Astrocyte (in vitro differentiated cells and primary cell): ENCODE data around the gene KRT33A. TPM values are rescaled to one million over a fixed set of nuclear protein-coding genes. Genes with fewer than 3 reads are reported as not detected.

Experiments used
- DNase-seq: peaks from one replicate; pipeline ENCODE4 v3.0.0-alpha.2; 2010; ENCODE audit warnings: low read depth
- FAIRE-seq: peaks from 2 replicates; lab custom pipeline; 2011; peaks lifted over from hg19 to GRCh38; lab: Jason Lieb, UNC
- H2AFZ ChIP-seq: 2 replicates; pipeline ENCODE4 v1.6.0; 2012; ENCODE audit warnings: low read depth, low read length, inconsistent platforms
- H3K27ac ChIP-seq: 2 replicates; pipeline ENCODE4 v1.5.1; 2011; ENCODE audit warnings: low read depth, low read length, inconsistent platforms
- H3K27me3 ChIP-seq: 2 replicates; pipeline ENCODE4 v1.6.0; 2011; ENCODE audit warnings: low read length, inconsistent platforms; ENCODE audit not compliant: insufficient read depth
- H3K36me3 ChIP-seq: 2 replicates; pipeline ENCODE4 v1.5.1; 2011; ENCODE audit warnings: low read length, inconsistent platforms; ENCODE audit not compliant: insufficient read depth
- H3K4me1 ChIP-seq: 2 replicates; pipeline ENCODE4 v1.5.1; 2011; ENCODE audit warnings: low read length, inconsistent platforms; ENCODE audit not compliant: insufficient read depth
- H3K4me2 ChIP-seq: 2 replicates; pipeline ENCODE4 v1.6.0; 2012; ENCODE audit warnings: low read length, inconsistent platforms
- H3K4me3 ChIP-seq: 2 replicates; pipeline ENCODE4 v1.5.1; 2011; ENCODE audit warnings: low read depth, mild to moderate bottlenecking, low read length, inconsistent platforms; ENCODE audit not compliant: insufficient read depth
- H3K79me2 ChIP-seq: 2 replicates; pipeline ENCODE4 v1.6.0; 2012; ENCODE audit warnings: mild to moderate bottlenecking, low read length, inconsistent platforms; ENCODE audit not compliant: insufficient read depth
- H3K9ac ChIP-seq: 2 replicates; pipeline ENCODE4 v1.6.0; 2012; ENCODE audit warnings: mild to moderate bottlenecking, low read length, inconsistent platforms
- H3K9me3 ChIP-seq: 2 replicates; pipeline ENCODE4 v1.5.1; 2012; ENCODE audit warnings: low read depth, mild to moderate bottlenecking, low read length, inconsistent platforms; ENCODE audit not compliant: insufficient read depth
- H4K20me1 ChIP-seq: 2 replicates; pipeline ENCODE4 v1.6.0; 2012; ENCODE audit warnings: low read length, inconsistent platforms; ENCODE audit not compliant: insufficient read depth
- H3K27ac Mint-ChIP-seq: one replicate; pipeline ENCODE4 v1.8.0; 2021; ENCODE audit warnings: mild to moderate bottlenecking, mixed read lengths; ENCODE audit not compliant: unreplicated experiment
- H3K27me3 Mint-ChIP-seq: one replicate; pipeline ENCODE4 v1.8.0; 2021; ENCODE audit warnings: low read depth, mixed read lengths; ENCODE audit not compliant: unreplicated experiment
- H3K36me3 Mint-ChIP-seq: one replicate; pipeline ENCODE4 v1.8.0; 2021; ENCODE audit warnings: low read depth, mixed read lengths; ENCODE audit not compliant: unreplicated experiment
- H3K4me1 Mint-ChIP-seq: one replicate; pipeline ENCODE4 v1.8.0; 2021; ENCODE audit warnings: low read depth, mixed read lengths; ENCODE audit not compliant: unreplicated experiment
- H3K4me3 Mint-ChIP-seq: one replicate; pipeline ENCODE4 v1.8.0; 2021; ENCODE audit warnings: mild to moderate bottlenecking, moderate library complexity, mixed read lengths; ENCODE audit not compliant: unreplicated experiment
- H3K9me3 Mint-ChIP-seq: one replicate; pipeline ENCODE4 v1.8.0; 2021; ENCODE audit warnings: mild to moderate bottlenecking, mixed read lengths; ENCODE audit not compliant: unreplicated experiment
- CTCF ChIP-seq: IDR thresholded peaks from 2 replicates; pipeline ENCODE4 v1.5.1; 2011; ENCODE audit warnings: low read depth, mild to moderate bottlenecking, inconsistent platforms, low read length, moderate library complexity; ENCODE audit not compliant: insufficient read depth
- EZH2 ChIP-seq: IDR thresholded peaks from 2 replicates; pipeline ENCODE4 v1.6.1; 2012; ENCODE audit warnings: mild to moderate bottlenecking, low read length, inconsistent platforms; ENCODE audit not compliant: insufficient read depth
- total RNA-seq: library from RNA; stranded (reverse); gene quantifications from 2 replicates; pipeline ENCODE4 v1.2.1, GENCODE V29; 2021

KRT33A gene
- total RNA-seq, 1 donor from 2014 or later, result not detected

GRCh38 chr17:41332239-41332638 lies 18.4 kb downstream of the KRT33A start:
- no peaks in the 10 kb centered on the region for H3K4me1 ChIP-seq
- DNase-seq, result no peak
- no peaks in the 10 kb centered on the region for H3K4me1 Mint-ChIP-seq
- no peaks in the 10 kb centered on the region for H3K79me2 ChIP-seq
- no peak overlapping the region for H3K27ac Mint-ChIP-seq
- no peaks in the 10 kb centered on the region for H3K36me3 ChIP-seq
- no peak overlapping the region for H3K27ac ChIP-seq
- H2AFZ ChIP-seq, result no peak overlapping the region
- TF ChIP-seq EZH2 (no peak), CTCF (no peak)
- H3K4me3 Mint-ChIP-seq, result no peak overlapping the region
- no peak overlapping the region for H3K9ac ChIP-seq
- no peak for FAIRE-seq
- H3K27me3 ChIP-seq, result no peaks in the 10 kb centered on the region
- peaks cover 20% of the 10 kb centered on the region for H3K27me3 Mint-ChIP-seq
- peaks cover 2% of the 10 kb centered on the region for H3K36me3 Mint-ChIP-seq
- no peak overlapping the region for H3K4me3 ChIP-seq
- H3K4me2 ChIP-seq, result no peak overlapping the region
- H3K9me3 Mint-ChIP-seq, result no peaks in the 10 kb centered on the region
- no peaks in the 10 kb centered on the region for H3K9me3 ChIP-seq
- H4K20me1 ChIP-seq, result no peaks in the 10 kb centered on the region

GRCh38 chr17:41331606-41332005 lies 19.0 kb downstream of the KRT33A start:
- Mint-ChIP-seq H3K9me3 (no peaks in the 10 kb centered on the region), H3K27me3 (peaks cover 20% of the 10 kb centered on the region), H3K27ac (no peak overlapping the region), H3K4me3 (no peak overlapping the region), H3K4me1 (no peaks in the 10 kb centered on the region), H3K36me3 (peaks cover 2% of the 10 kb centered on the region)
- Histone ChIP-seq H2AFZ (no peak overlapping the region), H3K27ac (no peak overlapping the region), H3K4me3 (no peak overlapping the region), H4K20me1 (no peaks in the 10 kb centered on the region), H3K9me3 (no peaks in the 10 kb centered on the region), H3K4me1 (no peaks in the 10 kb centered on the region), H3K9ac (no peak overlapping the region), H3K27me3 (no peaks in the 10 kb centered on the region), H3K36me3 (no peaks in the 10 kb centered on the region), H3K4me2 (no peak overlapping the region), H3K79me2 (no peaks in the 10 kb centered on the region)
- TF ChIP-seq CTCF, result no peak
- TF ChIP-seq EZH2, result no peak
- no peak for DNase-seq
- FAIRE-seq, result no peak

GRCh38 chr17:41329279-41329948 lies 21.2 kb downstream of the KRT33A start:
- Mint-ChIP-seq H3K9me3 (no peaks in the 10 kb centered on the region), H3K36me3 (peaks cover 2% of the 10 kb centered on the region), H3K27ac (no peak overlapping the region), H3K27me3 (peaks cover 13% of the 10 kb centered on the region), H3K4me3 (no peak overlapping the region), H3K4me1 (no peaks in the 10 kb centered on the region)
- H3K27ac ChIP-seq, result no peak overlapping the region
- H3K36me3 ChIP-seq, result no peaks in the 10 kb centered on the region
- H3K9ac ChIP-seq, result no peak overlapping the region
- no peaks in the 10 kb centered on the region for H3K79me2 ChIP-seq
- DNase-seq (peak; percentile 23), FAIRE-seq (no peak)
- no peaks in the 10 kb centered on the region for H3K4me1 ChIP-seq
- H2AFZ ChIP-seq, result peak overlapping the region; percentile 2
- TF ChIP-seq CTCF (peak; percentile 75), EZH2 (no peak)
- no peak overlapping the region for H3K4me3 ChIP-seq
- no peak overlapping the region for H3K4me2 ChIP-seq
- H3K27me3 ChIP-seq, result no peaks in the 10 kb centered on the region
- no peaks in the 10 kb centered on the region for H3K9me3 ChIP-seq
- no peaks in the 10 kb centered on the region for H4K20me1 ChIP-seq
